ENCODE results near the gene ZBED1.
"Not testable (repeated sequence)": the region's sequence is repeated elsewhere in the genome, so short reads cannot be mapped to it uniquely, and the experiment has no call there.

ZBED1 gene

GRCh38 chrX:2500803-2501558 is at the start of gene ZBED1, which contains the start of gene DHRSX:
ZBED1 (minus strand) TSS chrX:2500976; CDS start chrX:2490719, 10,257 bp downstream.
DHRSX (minus strand) TSS chrX:2500976; CDS start chrX:2500925, 51 bp downstream.
- DNase-seq: peak; percentile 62 to 63

- no peak for DNase-seq
Measured at GRCh38 chrX:2549876-2550275, 49.1 kb upstream of the ZBED1 start.

DNA sequence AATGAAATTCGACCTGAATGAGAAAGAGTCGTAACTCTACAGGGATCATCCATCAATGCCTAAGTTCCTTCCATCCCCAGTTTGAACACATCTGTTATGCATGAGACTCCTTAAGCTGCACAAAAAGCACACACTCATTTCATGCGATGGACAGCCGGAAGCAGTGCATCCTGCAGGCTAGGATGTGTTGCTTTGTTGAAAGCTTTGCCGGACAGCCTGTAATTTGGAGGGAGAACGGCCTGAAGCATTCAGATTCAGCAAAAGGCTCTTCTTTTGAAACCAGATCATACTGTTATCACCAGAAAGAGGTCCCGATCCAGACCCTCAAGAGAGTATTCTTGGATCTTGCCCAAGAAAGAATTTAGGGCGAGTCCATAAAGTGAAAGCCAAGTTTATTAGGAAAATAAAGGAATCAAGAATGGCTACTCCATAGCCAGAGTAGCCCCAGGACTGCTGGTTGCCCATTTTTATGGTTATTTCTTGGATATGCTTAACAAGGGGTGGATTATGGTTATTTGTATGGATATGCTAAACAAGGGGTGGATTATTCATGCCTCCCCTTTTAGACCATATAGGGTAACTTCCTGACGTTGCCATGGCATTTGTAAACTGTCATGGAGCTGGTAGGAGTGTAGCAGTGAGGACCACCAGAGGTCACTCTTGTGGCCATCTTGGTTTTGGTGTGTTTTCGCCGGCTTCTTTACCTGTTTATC is 48.1 kb upstream of the ZBED1 start:
- no peak for DNase-seq

DNA sequence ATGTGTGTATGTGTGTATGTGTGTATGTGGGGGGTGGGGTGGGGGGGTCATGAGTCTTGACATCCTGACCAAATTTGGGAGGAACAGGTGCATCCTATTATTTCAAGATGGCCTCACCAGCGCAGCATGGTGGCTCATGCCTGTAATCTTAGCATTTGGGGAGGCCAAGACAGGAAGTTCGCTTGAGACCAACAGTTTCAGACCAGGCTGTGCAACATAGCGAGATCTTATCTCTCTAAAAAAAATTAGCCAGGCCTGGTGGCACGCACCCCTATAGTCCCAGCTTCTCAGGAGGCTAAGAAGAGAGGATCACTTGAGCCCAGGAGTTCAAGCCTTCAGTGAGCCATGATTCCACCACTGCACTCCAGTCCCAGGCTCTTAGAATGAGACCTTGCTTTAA is 47.0 kb upstream of the ZBED1 start:
- no peak for DNase-seq

DNA sequence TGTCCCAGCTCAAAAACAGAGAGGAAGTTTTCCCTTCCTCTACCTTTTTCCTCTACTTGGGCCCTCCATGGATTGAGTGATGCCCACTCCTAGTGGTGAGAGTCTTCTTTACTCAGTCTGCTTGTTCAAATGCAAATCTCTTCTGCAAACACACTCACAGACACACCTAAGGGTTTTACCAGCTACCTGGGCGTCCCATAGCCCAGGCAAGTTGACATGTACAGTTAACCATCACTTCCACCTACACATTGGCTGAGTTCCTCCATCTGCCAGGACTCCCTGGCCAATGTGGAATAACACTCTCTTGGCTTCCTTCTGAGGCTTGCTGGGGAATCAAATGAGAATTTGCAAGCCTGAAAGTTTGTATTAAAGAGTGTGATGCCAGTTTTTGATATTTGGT is 45.7 kb upstream of the ZBED1 start:
- DNase-seq: no peak

DNA sequence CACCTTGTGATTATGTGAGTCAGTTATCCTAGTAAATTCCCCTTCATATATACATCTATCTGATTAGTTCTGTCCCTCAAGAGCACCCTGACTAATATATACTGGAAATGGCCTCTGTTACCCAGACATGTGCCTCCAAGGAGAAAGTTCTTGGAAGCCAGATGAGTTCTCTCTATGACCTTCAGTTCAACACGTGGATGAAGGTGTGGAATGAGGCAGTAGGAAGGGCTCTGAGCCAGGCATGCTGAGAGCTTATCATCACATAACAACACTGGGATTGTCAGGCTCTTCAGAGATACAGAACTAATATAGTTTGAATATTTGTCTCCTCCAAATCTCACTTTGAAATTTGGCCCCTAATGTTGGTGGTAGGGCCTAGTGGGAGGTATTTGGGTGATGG is 44.4 kb upstream of the ZBED1 start:
- DNase-seq: no peak

- DNase-seq: no peak
Measured at GRCh38 chrX:2542826-2543521, 42.2 kb upstream of the ZBED1 start.

GRCh38 chrX:2541603-2542002 is 40.8 kb upstream of the ZBED1 start:
- DNase-seq: no peak

- DNase-seq: no peak
Measured at GRCh38 chrX:2540426-2540947, 39.7 kb upstream of the ZBED1 start.

- DNase-seq: no peak
Measured at GRCh38 chrX:2539586-2539985, 38.8 kb upstream of the ZBED1 start.

DNA sequence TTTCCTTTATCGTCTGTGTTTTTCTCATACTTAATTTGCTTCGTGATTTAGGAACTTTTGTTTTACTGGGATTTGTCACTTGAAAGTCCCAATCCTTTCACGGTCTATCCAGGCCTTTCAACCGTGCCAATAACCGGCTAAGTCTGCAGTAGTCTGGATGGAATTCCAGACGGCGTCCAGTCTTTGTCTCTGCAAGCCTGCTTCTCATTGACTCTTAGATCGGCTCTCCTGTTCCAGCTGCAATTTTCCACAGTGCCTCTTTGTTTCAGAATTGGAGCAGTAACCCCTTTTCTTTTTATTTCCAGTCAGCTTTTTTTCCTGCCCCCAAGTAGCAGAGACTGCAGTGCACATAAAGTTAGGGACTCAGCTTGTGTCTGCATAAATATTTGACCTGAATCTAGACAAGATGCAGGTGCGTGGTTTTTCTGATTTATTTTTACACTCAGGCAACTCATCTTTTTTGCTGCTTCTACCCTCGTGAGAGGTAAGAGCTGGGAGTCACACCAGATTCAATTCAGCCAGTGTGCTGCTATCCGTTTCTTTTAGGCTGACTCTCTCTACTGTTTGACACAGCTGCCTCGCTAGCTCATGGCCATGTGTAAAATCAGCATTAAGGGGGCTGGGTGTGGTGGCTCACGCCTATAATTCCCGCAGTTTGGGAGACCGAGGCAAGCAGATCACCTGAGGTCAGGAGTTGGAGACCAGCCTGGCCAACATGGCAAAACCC is 37.4 kb upstream of the ZBED1 start:
- DNase-seq: no peak

- no peak for DNase-seq
Measured at GRCh38 chrX:2536974-2537373, 36.2 kb upstream of the ZBED1 start.

DNA sequence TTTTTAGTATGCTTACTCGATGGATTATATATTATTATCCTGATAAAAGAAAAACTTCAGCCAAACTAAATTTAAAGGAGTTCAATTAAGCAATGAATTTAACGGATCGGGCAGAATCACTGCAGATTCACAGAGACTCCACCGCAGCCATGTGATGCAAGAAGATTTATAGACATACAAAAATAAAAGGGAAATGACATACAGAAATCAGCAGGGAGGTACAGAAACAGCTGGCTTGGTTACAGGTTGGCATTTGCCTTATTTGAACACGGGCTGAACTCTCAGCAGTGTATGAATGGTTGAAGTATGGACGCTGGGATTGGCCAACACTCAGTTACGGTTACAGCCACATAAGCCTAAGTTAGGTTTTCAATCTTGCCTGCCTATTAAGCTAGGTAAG is 35.4 kb upstream of the ZBED1 start:
- DNase-seq: no peak

DNA sequence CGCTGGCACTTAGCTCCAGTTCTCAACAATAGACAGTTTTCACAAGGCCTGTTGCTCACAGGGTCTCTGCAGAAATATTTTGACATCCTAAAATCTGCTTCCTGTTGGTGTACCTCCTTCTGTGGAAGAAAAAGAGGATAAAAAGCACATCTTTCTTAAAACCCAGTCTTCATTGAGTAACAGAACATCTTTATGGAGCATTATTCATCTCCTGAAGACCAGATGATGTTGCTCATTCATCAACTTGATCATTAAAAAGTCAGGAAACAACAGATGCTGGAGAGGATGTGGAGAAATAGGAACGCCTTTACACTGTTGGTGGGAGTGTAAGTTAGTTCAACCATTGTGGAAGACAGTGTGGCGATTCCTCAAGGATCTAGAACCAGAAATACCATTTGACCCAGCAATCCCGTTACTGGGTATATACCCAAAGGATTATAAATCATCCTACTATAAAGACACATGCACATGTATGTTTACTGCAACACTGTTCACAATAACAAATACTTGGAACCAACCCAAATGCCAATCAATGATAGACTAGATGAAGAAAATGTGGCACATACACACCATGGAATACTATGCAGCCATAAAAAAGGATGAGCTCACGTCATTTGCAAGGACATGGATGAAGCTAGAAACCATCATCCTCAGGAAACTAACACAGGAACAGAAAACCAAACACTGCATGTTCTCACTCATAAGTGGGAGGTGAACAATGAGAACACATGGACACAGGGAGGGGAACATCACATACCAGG is 33.7 kb upstream of the ZBED1 start:
- not testable (repeated sequence) for DNase-seq

DNA sequence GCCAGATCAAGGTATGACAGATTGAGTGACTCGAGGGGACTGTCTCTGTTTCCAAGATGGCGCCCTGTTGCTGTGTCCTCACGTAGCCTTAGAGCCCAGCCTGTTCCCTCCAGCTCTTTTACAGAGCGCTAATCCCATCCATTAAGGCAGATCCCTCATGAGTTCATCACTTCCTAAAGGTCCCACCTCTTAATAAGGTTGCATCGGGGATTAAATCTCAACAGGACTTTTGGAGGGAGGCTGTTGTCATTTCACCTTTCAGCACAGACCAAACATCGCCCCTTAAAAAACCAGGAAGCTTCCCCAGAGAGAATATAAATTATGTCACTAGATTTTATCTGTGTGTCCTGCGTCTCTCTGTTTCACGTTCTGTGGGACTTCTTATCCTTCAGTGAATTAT is 32.6 kb upstream of the ZBED1 start:
- no peak for DNase-seq

- DNase-seq: no peak
Measured at GRCh38 chrX:2526390-2526789, 25.6 kb upstream of the ZBED1 start.

- DNase-seq: no peak
Measured at GRCh38 chrX:2523911-2524310, 23.1 kb upstream of the ZBED1 start.

GRCh38 chrX:2521927-2522386 is 21.2 kb upstream of the ZBED1 start:
- no peak for DNase-seq

DNA sequence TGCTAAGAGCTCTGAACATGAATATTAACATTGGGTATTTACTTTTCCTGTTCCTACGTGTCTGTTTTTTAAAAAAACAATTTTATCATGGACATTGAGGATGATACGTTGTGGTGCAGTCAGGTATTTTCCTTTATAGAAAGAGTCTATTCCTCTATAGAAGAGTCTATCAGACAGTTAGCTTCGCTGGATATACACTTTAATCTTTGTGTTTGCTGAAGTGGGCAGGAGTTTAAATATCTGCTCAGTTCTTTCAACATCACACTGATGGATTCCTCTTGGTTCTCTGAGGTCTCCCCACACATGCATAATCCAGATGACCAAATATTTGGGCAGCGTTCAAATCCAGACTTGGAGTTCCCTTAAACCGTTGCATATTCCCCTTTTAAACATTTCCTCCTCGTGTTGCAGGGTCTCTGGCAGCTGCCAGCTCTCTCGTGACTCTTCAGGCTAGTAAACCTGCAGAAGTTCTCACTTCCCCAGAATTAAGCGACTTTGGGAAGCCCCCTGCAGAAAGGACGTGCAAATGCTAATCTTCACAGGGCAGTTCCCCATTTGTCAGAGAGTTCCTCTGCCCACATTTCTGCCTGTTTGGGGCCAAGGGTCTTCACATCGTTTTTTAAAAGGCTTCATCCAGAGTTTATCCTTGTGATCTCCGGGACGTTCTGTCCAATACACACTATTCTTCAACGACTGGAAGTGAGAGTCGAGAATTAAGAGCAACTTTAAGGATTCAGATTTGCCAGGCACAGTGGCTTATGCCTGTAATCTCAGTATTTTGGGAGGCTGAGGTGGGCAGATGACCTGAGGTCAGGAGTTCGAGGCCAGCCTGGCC is 20.5 kb upstream of the ZBED1 start:
- no peak for DNase-seq

GRCh38 chrX:2520539-2520938 is 19.8 kb upstream of the ZBED1 start:
- DNase-seq: no peak

GRCh38 chrX:2519638-2520037 is 18.9 kb upstream of the ZBED1 start:
- DNase-seq: not testable (repeated sequence)
